ENCODE measurements around the gene NPAS3. TPM values are rescaled to one million over a fixed set of nuclear protein-coding genes. Genes with fewer than 3 reads are reported as not detected.

Gene NPAS3
- total RNA-seq, 1 donor from 2014 or later: 6.1 TPM

GRCh38 chr14:33331176-33331949, 392.7 kb downstream of the NPAS3 start:
- Mint-ChIP-seq H3K4me3 (ENCODE audit: low read depth) (no peak overlapping the region), H3K9me3 (ENCODE audit: low read depth) (no peaks in the 10 kb centered on the region), H3K27ac (no peak overlapping the region), H3K36me3 (ENCODE audit: insufficient read depth) (no peaks in the 10 kb centered on the region), H3K4me1 (ENCODE audit: low read depth) (no peaks in the 10 kb centered on the region), H3K27me3 (peaks cover 2% of the 10 kb centered on the region)
- DNase-seq (ENCODE audit: low spot score, unreplicated experiment): no peak
- TF ChIP-seq CTCF (IDR thresholded peaks at IDR 0.05; ENCODE audit: unreplicated experiment): no peak

GRCh38 chr14:33332497-33332896, 393.8 kb downstream of the NPAS3 start:
- no peak for DNase-seq (ENCODE audit: low spot score, unreplicated experiment)
- Mint-ChIP-seq H3K4me3 (ENCODE audit: low read depth) (no peak overlapping the region), H3K27me3 (peaks cover 2% of the 10 kb centered on the region), H3K27ac (no peak overlapping the region), H3K36me3 (ENCODE audit: insufficient read depth) (peaks cover 2% of the 10 kb centered on the region), H3K9me3 (ENCODE audit: low read depth) (peaks cover 6% of the 10 kb centered on the region), H3K4me1 (ENCODE audit: low read depth) (no peaks in the 10 kb centered on the region)
- no peak for TF ChIP-seq CTCF (IDR thresholded peaks at IDR 0.05; ENCODE audit: unreplicated experiment)

- H3K27me3 Mint-ChIP-seq: no peaks in the 10 kb centered on the region
- H3K36me3 Mint-ChIP-seq (ENCODE audit: insufficient read depth): peaks cover 2% of the 10 kb centered on the region
- no peak overlapping the region for H3K27ac Mint-ChIP-seq
- no peaks in the 10 kb centered on the region for H3K4me1 Mint-ChIP-seq (ENCODE audit: low read depth)
- TF ChIP-seq CTCF (IDR thresholded peaks at IDR 0.05; ENCODE audit: unreplicated experiment): no peak
- no peak for DNase-seq (ENCODE audit: low spot score, unreplicated experiment)
- no peak overlapping the region for H3K4me3 Mint-ChIP-seq (ENCODE audit: low read depth)
- H3K9me3 Mint-ChIP-seq (ENCODE audit: low read depth): peaks cover 6% of the 10 kb centered on the region
Observed at GRCh38 chr14:33335366-33335765, 396.7 kb downstream of the NPAS3 start.

GRCh38 chr14:33342299-33342974, 403.8 kb downstream of the NPAS3 start:
- TF ChIP-seq CTCF (IDR thresholded peaks at IDR 0.05; ENCODE audit: unreplicated experiment): no peak
- DNase-seq (ENCODE audit: low spot score, unreplicated experiment): no peak
- Mint-ChIP-seq H3K27me3 (no peaks in the 10 kb centered on the region), H3K4me3 (ENCODE audit: low read depth) (no peak overlapping the region), H3K27ac (no peak overlapping the region), H3K9me3 (ENCODE audit: low read depth) (no peaks in the 10 kb centered on the region), H3K36me3 (ENCODE audit: insufficient read depth) (no peaks in the 10 kb centered on the region), H3K4me1 (ENCODE audit: low read depth) (no peaks in the 10 kb centered on the region)

GRCh38 chr14:33343016-33343415, 404.3 kb downstream of the NPAS3 start:
- no peaks in the 10 kb centered on the region for H3K4me1 Mint-ChIP-seq (ENCODE audit: low read depth)
- H3K4me3 Mint-ChIP-seq (ENCODE audit: low read depth): no peak overlapping the region
- H3K27ac Mint-ChIP-seq: no peak overlapping the region
- H3K27me3 Mint-ChIP-seq: no peaks in the 10 kb centered on the region
- H3K9me3 Mint-ChIP-seq (ENCODE audit: low read depth): no peaks in the 10 kb centered on the region
- no peak for TF ChIP-seq CTCF (IDR thresholded peaks at IDR 0.05; ENCODE audit: unreplicated experiment)
- no peak for DNase-seq (ENCODE audit: low spot score, unreplicated experiment)
- H3K36me3 Mint-ChIP-seq (ENCODE audit: insufficient read depth): no peaks in the 10 kb centered on the region

Measured in progenitor cell of endocrine pancreas (in vitro differentiated cells).